ENCODE measurements around the gene CBX6.

DNA sequence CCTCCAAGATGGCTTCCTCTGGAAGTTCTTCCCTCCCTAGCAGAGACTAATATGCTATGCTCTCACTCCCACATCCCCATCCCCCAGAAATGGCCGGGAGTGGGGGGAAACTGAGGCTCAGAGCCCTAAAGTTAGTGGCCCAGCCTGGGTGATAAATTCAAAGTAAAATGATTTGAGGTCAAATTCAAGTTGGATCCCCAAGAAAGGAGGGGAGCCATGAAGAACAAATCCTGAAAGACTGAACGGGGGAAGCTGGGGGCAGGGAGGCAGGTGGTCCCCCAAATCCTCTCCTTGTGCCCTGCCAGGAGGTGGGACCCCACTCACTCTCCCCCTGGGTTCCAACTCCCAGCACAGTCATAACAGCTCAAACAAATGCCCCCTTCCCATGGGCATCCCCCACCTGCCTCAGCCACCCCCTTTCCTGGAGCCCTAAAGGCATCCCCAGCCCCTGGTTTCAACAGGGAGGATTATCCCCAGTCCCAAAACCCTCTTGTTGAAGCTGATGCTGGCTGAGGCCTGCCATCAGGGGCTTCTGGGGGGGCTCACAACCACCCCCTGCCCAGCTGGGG lies 1.1 kb downstream of the CBX6 start:
- TF ChIP-seq POLR2A (IDR thresholded peaks at IDR 0.05) (no peak), CTCF (IDR thresholded peaks at IDR 0.05) (no peak)

Data from Peyer's patch (tissue), 4 donors.